GM21723 (cell line): ENCODE measurements around the gene ARL6IP4.
"Not testable (repeated sequence)": the region's sequence is repeated elsewhere in the genome, so short reads cannot be mapped to it uniquely, and the experiment has no call there.

ENCODE experiments used
- ATAC-seq: cut with Tn5 transposase; IDR thresholded peaks from one replicate; pipeline ENCODE4 v1.9.1; 2021; ENCODE audit warnings: mild to moderate bottlenecking, moderate library complexity; ENCODE audit not compliant: unreplicated experiment

Gene ARL6IP4

GRCh38 chr12:123005081-123005626 lies 24.7 kb downstream of the ARL6IP4 start:
- ATAC-seq: no peak

GRCh38 chr12:123006977-123007376 lies 26.5 kb downstream of the ARL6IP4 start:
- ATAC-seq: no peak

- no peak for ATAC-seq
Observed at GRCh38 chr12:123010110-123010509, 29.6 kb downstream of the ARL6IP4 start.

GRCh38 chr12:123010681-123011080 lies 30.2 kb downstream of the ARL6IP4 start:
- ATAC-seq: no peak

- no peak for ATAC-seq
Observed at GRCh38 chr12:123011701-123012100, 31.2 kb downstream of the ARL6IP4 start.

GRCh38 chr12:123013185-123014095 lies 33.0 kb downstream of the ARL6IP4 start:
- no peak for ATAC-seq

GRCh38 chr12:123014473-123014872 lies 34.0 kb downstream of the ARL6IP4 start:
- ATAC-seq: not testable (repeated sequence)

GRCh38 chr12:123017753-123018152 lies 37.3 kb downstream of the ARL6IP4 start:
- ATAC-seq: no peak

GRCh38 chr12:123019841-123020138 lies 39.3 kb downstream of the ARL6IP4 start:
- ATAC-seq: no peak

GRCh38 chr12:123021688-123022604 lies 41.5 kb downstream of the ARL6IP4 start:
- ATAC-seq: no peak

- no peak for ATAC-seq
Observed at GRCh38 chr12:123022846-123023245, 42.4 kb downstream of the ARL6IP4 start.

- no peak for ATAC-seq
Observed at GRCh38 chr12:123024819-123025391, 44.4 kb downstream of the ARL6IP4 start.

GRCh38 chr12:123026094-123026853 lies 45.8 kb downstream of the ARL6IP4 start:
- ATAC-seq: no peak

- no peak for ATAC-seq
Observed at GRCh38 chr12:123027726-123028445, 47.4 kb downstream of the ARL6IP4 start.

GRCh38 chr12:123028475-123028874 lies 48.0 kb downstream of the ARL6IP4 start:
- no peak for ATAC-seq

GRCh38 chr12:123029550-123029949 lies 49.1 kb downstream of the ARL6IP4 start:
- no peak for ATAC-seq

GRCh38 chr12:123030686-123031085 lies 50.2 kb downstream of the ARL6IP4 start:
- no peak for ATAC-seq

GRCh38 chr12:123031171-123031845 lies 50.8 kb downstream of the ARL6IP4 start:
- no peak for ATAC-seq
